HG02610 (cell line): ENCODE results near the gene GASK1A.
"Not testable (repeated sequence)": the region's sequence is repeated elsewhere in the genome, so short reads cannot be mapped to it uniquely, and the experiment has no call there.

ENCODE experiments used
- ATAC-seq: cut with Tn5 transposase; IDR thresholded peaks from one replicate; pipeline ENCODE4 v1.9.1; 2021; ENCODE audit warnings: mild to moderate bottlenecking, moderate library complexity; ENCODE audit not compliant: unreplicated experiment

The GASK1A gene

GRCh38 chr3:43030162-43030935 is 51.2 kb downstream of the GASK1A start:
- ATAC-seq, result no peak

- no peak for ATAC-seq
These were observed 52.4 kb downstream of the GASK1A start for GRCh38 chr3:43031485-43031884.

GRCh38 chr3:43031889-43032545 is 52.9 kb downstream of the GASK1A start:
- ATAC-seq, result no peak

- no peak for ATAC-seq
These were observed 53.8 kb downstream of the GASK1A start for GRCh38 chr3:43032646-43033628.

- no peak for ATAC-seq
These were observed 55.1 kb downstream of the GASK1A start for GRCh38 chr3:43034200-43034599.

GRCh38 chr3:43034911-43035310 is 55.8 kb downstream of the GASK1A start:
- no peak for ATAC-seq

GRCh38 chr3:43035801-43036365 is 56.8 kb downstream of the GASK1A start:
- no peak for ATAC-seq

- no peak for ATAC-seq
These were observed 57.7 kb downstream of the GASK1A start for GRCh38 chr3:43036621-43037423.

- ATAC-seq, result no peak
These were observed 58.9 kb downstream of the GASK1A start for GRCh38 chr3:43038010-43038409.

- no peak for ATAC-seq
These were observed 62.4 kb downstream of the GASK1A start for GRCh38 chr3:43041517-43041916.

- no peak for ATAC-seq
These were observed 64.1 kb downstream of the GASK1A start for GRCh38 chr3:43043071-43043766.

- no peak for ATAC-seq
These were observed 64.7 kb downstream of the GASK1A start for GRCh38 chr3:43043793-43044192.

- ATAC-seq, result not testable (repeated sequence)
These were observed 66.0 kb downstream of the GASK1A start for GRCh38 chr3:43045079-43045478.

GRCh38 chr3:43046583-43046982 is 67.5 kb downstream of the GASK1A start:
- no peak for ATAC-seq

GRCh38 chr3:43048470-43048869 is 69.4 kb downstream of the GASK1A start:
- no peak for ATAC-seq

- ATAC-seq, result no peak
These were observed 74.2 kb downstream of the GASK1A start for GRCh38 chr3:43053291-43053690.

GRCh38 chr3:43054754-43055153 is 75.6 kb downstream of the GASK1A start:
- ATAC-seq, result no peak

- ATAC-seq, result no peak
These were observed 76.3 kb downstream of the GASK1A start for GRCh38 chr3:43055393-43055792.
